SU-DHL-6 (cell line): ENCODE results near the gene DOCK8.

Experiments
- H2AFZ ChIP-seq: fragments of 200-600 bp; sonication (generic); 2 replicates; pipeline ENCODE4 v1.6.1; 2014; ENCODE audit warnings: low read depth, mild to moderate bottlenecking, moderate library complexity, mixed read lengths, antibody characterized with exemption, low read length; ENCODE audit not compliant: severe bottlenecking
- H3F3A ChIP-seq: fragments of 200-600 bp; shearing (Covaris generic); 2 replicates; pipeline ENCODE4 v1.6.0; 2016; ENCODE audit warnings: antibody characterized with exemption, mild to moderate bottlenecking; ENCODE audit not compliant: insufficient read depth
- H3K27ac ChIP-seq: fragments of 200-600 bp; sonication (generic); 2 replicates; pipeline ENCODE4 v1.5.1; 2016; ENCODE audit warnings: low read depth, mild to moderate bottlenecking, low read length, moderate library complexity, mixed read lengths
- H3K27me3 ChIP-seq: fragments of 200-600 bp; sonication (generic), shearing (Covaris generic); 2 replicates; pipeline ENCODE4 v1.6.0; 2014; ENCODE audit warnings: mild to moderate bottlenecking, low read length
- H3K36me3 ChIP-seq: fragments of 200-600 bp; sonication (generic); 2 replicates; pipeline ENCODE4 v1.6.1; 2014; ENCODE audit warnings: mild to moderate bottlenecking, low read length, mixed read lengths
- H3K4me2 ChIP-seq: fragments of 300-600, 200-600 bp; shearing (Covaris generic), sonication (generic); 2 replicates; pipeline ENCODE4 v1.6.0; 2014; ENCODE audit warnings: low read length, low read depth, mild to moderate bottlenecking; ENCODE audit not compliant: poor library complexity, severe bottlenecking
- H3K4me3 ChIP-seq: fragments of 200-600 bp; sonication (generic); 2 replicates; pipeline ENCODE4 v1.5.1; 2014; ENCODE audit warnings: antibody characterized with exemption, low read length, mild to moderate bottlenecking, mixed read lengths; ENCODE audit not compliant: insufficient read depth, poor library complexity, severe bottlenecking
- H3K79me2 ChIP-seq: fragments of 200-600 bp; sonication (generic); 2 replicates; pipeline ENCODE4 v1.6.1; 2014; ENCODE audit warnings: mild to moderate bottlenecking, low read length, moderate library complexity; ENCODE audit not compliant: insufficient read depth
- H3K9ac ChIP-seq: fragments of 200-600 bp; sonication (generic); 2 replicates; pipeline ENCODE4 v1.7.0; 2014; ENCODE audit warnings: mild to moderate bottlenecking, low read length
- H3K9me2 ChIP-seq: fragments of 200-600 bp; sonication (generic); replicated peaks from 2 replicates; pipeline ENCODE4 v1.6.1; 2014; ENCODE audit warnings: low read length; ENCODE audit not compliant: insufficient read depth
- H3K9me3 ChIP-seq: fragments of 200-600 bp; sonication (generic); 2 replicates; pipeline ENCODE4 v1.6.1; 2014; ENCODE audit warnings: low read length, mixed read lengths; ENCODE audit not compliant: insufficient read depth
- H4K20me1 ChIP-seq: fragments of 200-600 bp; sonication (generic); 2 replicates; pipeline ENCODE4 v1.6.1; 2014; ENCODE audit warnings: low read depth, mild to moderate bottlenecking, antibody characterized with exemption, low read length, moderate library complexity, mixed read lengths
- CTCF ChIP-seq: fragments of 200-600 bp; sonication (generic); IDR thresholded peaks from one replicate; pipeline ENCODE4 v1.5.1; 2017; ENCODE audit warnings: antibody characterized with exemption, mild to moderate bottlenecking, low read length, moderate library complexity; ENCODE audit not compliant: insufficient read depth, poor library complexity, severe bottlenecking
- EZH2phosphoT487 ChIP-seq: fragments of 200-600 bp; sonication (generic), shearing (Covaris generic); conservative IDR thresholded peaks from 2 replicates; pipeline ENCODE4 v1.6.1; 2018; ENCODE audit warnings: mild to moderate bottlenecking, antibody characterized with exemption, low read length, moderate library complexity, mixed read lengths

Gene DOCK8

GRCh38 chr9:277601-278295 is 63.1 kb downstream of the DOCK8 start:
- Histone ChIP-seq H4K20me1 (no peaks in the 10 kb centered on the region; the same call in 1 of the 2 replicates), H3K9me2 (no peaks in the 10 kb centered on the region), H3K9me3 (no peaks in the 10 kb centered on the region), H3K4me2 (no peak overlapping the region), H3K27ac (no peak overlapping the region), H3F3A (peaks cover 8% of the 10 kb centered on the region), H3K9ac (no peak overlapping the region), H2AFZ (no peak overlapping the region), H3K79me2 (peaks cover 93% of the 10 kb centered on the region), H3K4me3 (no peak overlapping the region), H3K36me3 (peaks cover 24% of the 10 kb centered on the region), H3K27me3 (no peaks in the 10 kb centered on the region)
- no peak for TF ChIP-seq CTCF
- no peak for TF ChIP-seq EZH2phosphoT487

GRCh38 chr9:278651-279050 is 64.0 kb downstream of the DOCK8 start:
- no peak overlapping the region for H3K4me2 ChIP-seq
- TF ChIP-seq CTCF (no peak), EZH2phosphoT487 (no peak)
- peaks cover 6% of the 10 kb centered on the region; the same call in 1 of the 2 replicates for H4K20me1 ChIP-seq
- H3K27ac ChIP-seq: no peak overlapping the region
- no peak overlapping the region for H3K4me3 ChIP-seq
- no peak overlapping the region for H3K9ac ChIP-seq
- H2AFZ ChIP-seq: no peak overlapping the region
- no peaks in the 10 kb centered on the region; the same call in 1 of the 2 replicates for H3F3A ChIP-seq
- H3K9me3 ChIP-seq: no peaks in the 10 kb centered on the region
- no peaks in the 10 kb centered on the region for H3K27me3 ChIP-seq
- H3K36me3 ChIP-seq: peaks cover 33% of the 10 kb centered on the region
- H3K9me2 ChIP-seq: no peaks in the 10 kb centered on the region
- peaks cover 100% of the 10 kb centered on the region for H3K79me2 ChIP-seq

GRCh38 chr9:279674-280073 is 65.0 kb downstream of the DOCK8 start:
- TF ChIP-seq EZH2phosphoT487 (no peak), CTCF (no peak)
- Histone ChIP-seq H3F3A (no peaks in the 10 kb centered on the region), H3K27ac (no peak overlapping the region), H3K79me2 (peaks cover 100% of the 10 kb centered on the region), H3K4me2 (no peak overlapping the region), H3K9me3 (no peaks in the 10 kb centered on the region), H3K9me2 (no peaks in the 10 kb centered on the region), H2AFZ (no peak overlapping the region), H3K27me3 (no peaks in the 10 kb centered on the region), H3K4me3 (no peak overlapping the region), H4K20me1 (peaks cover 6% of the 10 kb centered on the region; the same call in 1 of the 2 replicates), H3K9ac (no peak overlapping the region), H3K36me3 (peaks cover 31% of the 10 kb centered on the region)
